Naive B cell (primary cell): ENCODE measurements around the gene DUSP9. TPM values are rescaled to one million over a fixed set of nuclear protein-coding genes. Genes with fewer than 3 reads are reported as not detected.

Experiments
- ATAC-seq, 2 donors: fragments of 150-1000 bp; cut with Tn5 transposase; 2 replicates each; pipeline ENCODE4 v1.10.0; 2021; ENCODE audit warnings: low read depth in 2 of 2, mild to moderate bottlenecking in 2 of 2, moderate library complexity in 2 of 2
- DNase-seq: peaks from one replicate; pipeline ENCODE4 v3.0.0; 2022
- H3K27ac Mint-ChIP-seq, 6 donors: one replicate each; pipeline ENCODE4 v1.8.0; 2020 to 2022; ENCODE audit warnings: mild to moderate bottlenecking in 6 of 6, mixed read lengths in 6 of 6, moderate library complexity in 5 of 6, inconsistent platforms in 2 of 6
- H3K27me3 Mint-ChIP-seq, 3 donors: one replicate each; pipeline ENCODE4 v1.8.0; 2021 to 2022; ENCODE audit warnings: mixed read lengths in 3 of 3, mild to moderate bottlenecking in 1 of 3
- H3K36me3 Mint-ChIP-seq, 2 donors: one replicate each; pipeline ENCODE4 v1.8.0; 2020 to 2022; ENCODE audit warnings: mixed read lengths in 2 of 2, inconsistent platforms in 1 of 2, mild to moderate bottlenecking in 1 of 2
- H3K4me1 Mint-ChIP-seq, 3 donors: one replicate each; pipeline ENCODE4 v1.8.0; 2020 to 2022; ENCODE audit warnings: mixed read lengths in 3 of 3, inconsistent platforms in 1 of 3, mild to moderate bottlenecking in 1 of 3, moderate library complexity in 1 of 3
- H3K4me3 Mint-ChIP-seq, 8 donors: one replicate each; pipeline ENCODE4 v1.8.0; 2020 to 2022; ENCODE audit warnings: mild to moderate bottlenecking in 8 of 8, mixed read lengths in 8 of 8, moderate library complexity in 8 of 8, inconsistent platforms in 2 of 8
- H3K9me3 Mint-ChIP-seq, 7 donors: one replicate each; pipeline ENCODE4 v1.8.0; 2020 to 2022; ENCODE audit warnings: mixed read lengths in 7 of 7, mild to moderate bottlenecking in 5 of 7, inconsistent platforms in 2 of 7, moderate library complexity in 1 of 7
- polyA plus RNA-seq, 6 donors: library from polyadenylated mRNA; unstranded; fragments of 300-500 nt; fragmentation: Illumina TruSeq; gene quantifications; one replicate each; pipeline ENCODE4 v1.2.3, GENCODE V29; 2021; ENCODE audit warnings: low read depth in 6 of 6

The DUSP9 gene
- polyA plus RNA-seq, 6 donors from 2014 or later: not detected

GRCh38 chrX:153642655-153643430, 4.2 kb upstream of the DUSP9 start:
- Mint-ChIP-seq H3K27ac (no peak overlapping the region), H3K27me3 (peaks cover 13 to 46% (median 42%) of the 10 kb centered on the region in 3 donors), H3K4me3 (peak overlapping the region; percentile 18 to 88 (median 69)), H3K9me3 (peaks cover 0 to 1% (median 0%) of the 10 kb centered on the region in 7 donors), H3K36me3 (no peaks in the 10 kb centered on the region), H3K4me1 (peaks cover 14 to 25% (median 20%) of the 10 kb centered on the region in 3 donors)
- DNase-seq (no peak), ATAC-seq (peak in 1 of 2 donors; percentile 15)

GRCh38 chrX:153643431-153644351, 3.3 kb upstream of the DUSP9 start:
- H3K9me3 Mint-ChIP-seq: peaks cover 0 to 1% (median 0%) of the 10 kb centered on the region in 7 donors
- ATAC-seq: peak; percentile 34 to 47

GRCh38 chrX:153644356-153645125, 2.5 kb upstream of the DUSP9 start:
- Mint-ChIP-seq H3K4me3 (peak overlapping the region in 4 of 8 donors; percentile 23 to 52 (median 38)), H3K36me3 (no peaks in the 10 kb centered on the region)
- ATAC-seq: peak in 1 of 2 donors; percentile 11

More at GRCh38 chrX:153643431-153644351, 3.3 kb upstream of the DUSP9 start:
- Mint-ChIP-seq H3K4me3 (peak overlapping the region in 5 of 8 donors; percentile 18 to 80 (median 70)), H3K36me3 (no peaks in the 10 kb centered on the region), H3K4me1 (peaks cover 14 to 25% (median 20%) of the 10 kb centered on the region in 3 donors), H3K27me3 (peaks cover 13 to 43% (median 42%) of the 10 kb centered on the region in 3 donors), H3K27ac (peak overlapping the region in 1 of 6 donors; percentile 30)
- no peak for DNase-seq

GRCh38 chrX:153645151-153645550, 1.9 kb upstream of the DUSP9 start:
- Mint-ChIP-seq H3K4me1 (peaks cover 14 to 25% (median 20%) of the 10 kb centered on the region in 3 donors), H3K4me3 (peak overlapping the region in 2 of 8 donors; percentile 49 to 54), H3K27me3 (peaks cover 13 to 39% (median 36%) of the 10 kb centered on the region in 3 donors), H3K36me3 (no peaks in the 10 kb centered on the region), H3K27ac (no peak overlapping the region), H3K9me3 (peaks cover 0 to 1% (median 0%) of the 10 kb centered on the region in 7 donors)
- no peak for ATAC-seq
- no peak for DNase-seq

More at GRCh38 chrX:153644356-153645125, 2.5 kb upstream of the DUSP9 start:
- H3K4me1 Mint-ChIP-seq: peaks cover 14 to 25% (median 20%) of the 10 kb centered on the region in 3 donors
- no peak for DNase-seq
- H3K27ac Mint-ChIP-seq: no peak overlapping the region
- H3K9me3 Mint-ChIP-seq: peaks cover 0 to 1% (median 0%) of the 10 kb centered on the region in 7 donors
- peaks cover 13 to 39% (median 36%) of the 10 kb centered on the region in 3 donors for H3K27me3 Mint-ChIP-seq

GRCh38 chrX:153645921-153646488, 998 bp upstream of the DUSP9 start:
- no peak for ATAC-seq

GRCh38 chrX:153647461-153648357, 706 bp downstream of the DUSP9 start:
- Mint-ChIP-seq H3K36me3 (no peaks in the 10 kb centered on the region), H3K27ac (no peak overlapping the region), H3K4me3 (peak overlapping the region in 7 of 8 donors; percentile 52 to 80 (median 70)), H3K27me3 (peaks cover 9 to 24% (median 23%) of the 10 kb centered on the region in 3 donors), H3K4me1 (peaks cover 6 to 15% (median 13%) of the 10 kb centered on the region in 3 donors), H3K9me3 (peaks cover 0 to 6% (median 0%) of the 10 kb centered on the region in 7 donors)
- ATAC-seq: peak in 1 of 2 donors; percentile 25
- DNase-seq: no peak

More at GRCh38 chrX:153645921-153646488, 998 bp upstream of the DUSP9 start:
- no peak for DNase-seq
- H3K27ac Mint-ChIP-seq: peak overlapping the region in 2 of 6 donors; percentile 26 to 71
- peaks cover 13 to 36% (median 34%) of the 10 kb centered on the region in 3 donors for H3K27me3 Mint-ChIP-seq
- H3K9me3 Mint-ChIP-seq: peaks cover 0 to 1% (median 0%) of the 10 kb centered on the region in 7 donors
- peaks cover 14 to 25% (median 20%) of the 10 kb centered on the region in 3 donors for H3K4me1 Mint-ChIP-seq
- H3K36me3 Mint-ChIP-seq: no peaks in the 10 kb centered on the region
- peak overlapping the region in 4 of 8 donors; percentile 8 to 54 (median 38) for H3K4me3 Mint-ChIP-seq

- Mint-ChIP-seq H3K9me3 (peaks cover 0 to 9% (median 3%) of the 10 kb centered on the region in 7 donors), H3K36me3 (no peaks in the 10 kb centered on the region), H3K27ac (no peak overlapping the region), H3K4me1 (peaks cover 2 to 7% (median 5%) of the 10 kb centered on the region in 3 donors), H3K27me3 (peaks cover 9 to 15% (median 15%) of the 10 kb centered on the region in 3 donors), H3K4me3 (peak overlapping the region in 3 of 8 donors; percentile 12 to 36 (median 15))
- DNase-seq (no peak), ATAC-seq (no peak)
Measured at GRCh38 chrX:153648358-153649177, 1.6 kb downstream of the DUSP9 start.

GRCh38 chrX:153649178-153649914, 2.3 kb downstream of the DUSP9 start:
- peaks cover 9 to 15% (median 14%) of the 10 kb centered on the region in 3 donors for H3K27me3 Mint-ChIP-seq
- DNase-seq (no peak), ATAC-seq (peak; percentile 60 to 63)
- no peak overlapping the region for H3K4me3 Mint-ChIP-seq
- H3K4me1 Mint-ChIP-seq: peaks cover 2 to 6% (median 5%) of the 10 kb centered on the region in 3 donors
- no peak overlapping the region for H3K27ac Mint-ChIP-seq
- peaks cover 0 to 13% (median 7%) of the 10 kb centered on the region in 7 donors for H3K9me3 Mint-ChIP-seq
- no peaks in the 10 kb centered on the region for H3K36me3 Mint-ChIP-seq

GRCh38 chrX:153649915-153650782, 3.1 kb downstream of the DUSP9 start:
- H3K36me3 Mint-ChIP-seq: no peaks in the 10 kb centered on the region
- peaks cover 2 to 6% (median 5%) of the 10 kb centered on the region in 3 donors for H3K4me1 Mint-ChIP-seq
- no peak for DNase-seq
- H3K27me3 Mint-ChIP-seq: peaks cover 8 to 10% (median 9%) of the 10 kb centered on the region in 3 donors
- peaks cover 0 to 19% (median 9%) of the 10 kb centered on the region in 7 donors for H3K9me3 Mint-ChIP-seq
- no peak for ATAC-seq
- H3K4me3 Mint-ChIP-seq: no peak overlapping the region
- no peak overlapping the region for H3K27ac Mint-ChIP-seq
